ENCODE results near the gene HERC2.

The HERC2 gene

DNA sequence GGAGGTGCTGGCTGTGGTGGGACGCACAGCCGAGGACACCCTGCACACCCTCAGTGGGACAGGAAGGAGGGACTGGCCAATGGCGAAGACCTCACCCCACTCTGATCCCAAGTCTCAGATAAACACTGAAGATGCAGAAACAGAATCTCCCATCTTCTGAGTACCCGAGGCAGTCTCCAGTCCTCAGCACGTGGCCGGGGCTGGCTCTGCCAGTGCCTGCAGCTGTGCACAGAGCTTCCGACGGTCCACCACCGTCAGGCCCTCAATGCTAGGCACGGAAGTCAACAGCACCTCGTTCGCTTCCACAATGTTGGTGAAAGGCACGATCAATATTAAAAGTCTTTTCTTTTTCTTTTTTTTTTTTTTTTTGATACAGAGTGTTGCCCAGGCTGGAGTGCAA lies 206.1 kb downstream of the HERC2 start:
- Histone ChIP-seq H3K4me3 (ENCODE audit: low read depth in 1 of 2, low read length in 1 of 2) (no peak overlapping the region), H3K27me3 (no peaks in the 10 kb centered on the region), H3K36me3 (peaks cover 83% of the 10 kb centered on the region), H3K4me1 (ENCODE audit: control insufficient read depth in 1 of 2, insufficient read depth in 1 of 2, low read depth in 1 of 2, low read length in 1 of 2) (no peaks in the 10 kb centered on the region), H3K27ac (no peak overlapping the region), H3K9me3 (no peaks in the 10 kb centered on the region)
- TF ChIP-seq, protein P1, sequence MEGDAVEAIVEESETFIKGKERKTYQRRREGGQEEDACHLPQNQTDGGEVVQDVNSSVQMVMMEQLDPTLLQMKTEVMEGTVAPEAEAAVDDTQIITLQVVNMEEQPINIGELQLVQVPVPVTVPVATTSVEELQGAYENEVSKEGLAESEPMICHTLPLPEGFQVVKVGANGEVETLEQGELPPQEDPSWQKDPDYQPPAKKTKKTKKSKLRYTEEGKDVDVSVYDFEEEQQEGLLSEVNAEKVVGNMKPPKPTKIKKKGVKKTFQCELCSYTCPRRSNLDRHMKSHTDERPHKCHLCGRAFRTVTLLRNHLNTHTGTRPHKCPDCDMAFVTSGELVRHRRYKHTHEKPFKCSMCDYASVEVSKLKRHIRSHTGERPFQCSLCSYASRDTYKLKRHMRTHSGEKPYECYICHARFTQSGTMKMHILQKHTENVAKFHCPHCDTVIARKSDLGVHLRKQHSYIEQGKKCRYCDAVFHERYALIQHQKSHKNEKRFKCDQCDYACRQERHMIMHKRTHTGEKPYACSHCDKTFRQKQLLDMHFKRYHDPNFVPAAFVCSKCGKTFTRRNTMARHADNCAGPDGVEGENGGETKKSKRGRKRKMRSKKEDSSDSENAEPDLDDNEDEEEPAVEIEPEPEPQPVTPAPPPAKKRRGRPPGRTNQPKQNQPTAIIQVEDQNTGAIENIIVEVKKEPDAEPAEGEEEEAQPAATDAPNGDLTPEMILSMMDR (IDR thresholded peaks at IDR 0.05): no peak

DNA sequence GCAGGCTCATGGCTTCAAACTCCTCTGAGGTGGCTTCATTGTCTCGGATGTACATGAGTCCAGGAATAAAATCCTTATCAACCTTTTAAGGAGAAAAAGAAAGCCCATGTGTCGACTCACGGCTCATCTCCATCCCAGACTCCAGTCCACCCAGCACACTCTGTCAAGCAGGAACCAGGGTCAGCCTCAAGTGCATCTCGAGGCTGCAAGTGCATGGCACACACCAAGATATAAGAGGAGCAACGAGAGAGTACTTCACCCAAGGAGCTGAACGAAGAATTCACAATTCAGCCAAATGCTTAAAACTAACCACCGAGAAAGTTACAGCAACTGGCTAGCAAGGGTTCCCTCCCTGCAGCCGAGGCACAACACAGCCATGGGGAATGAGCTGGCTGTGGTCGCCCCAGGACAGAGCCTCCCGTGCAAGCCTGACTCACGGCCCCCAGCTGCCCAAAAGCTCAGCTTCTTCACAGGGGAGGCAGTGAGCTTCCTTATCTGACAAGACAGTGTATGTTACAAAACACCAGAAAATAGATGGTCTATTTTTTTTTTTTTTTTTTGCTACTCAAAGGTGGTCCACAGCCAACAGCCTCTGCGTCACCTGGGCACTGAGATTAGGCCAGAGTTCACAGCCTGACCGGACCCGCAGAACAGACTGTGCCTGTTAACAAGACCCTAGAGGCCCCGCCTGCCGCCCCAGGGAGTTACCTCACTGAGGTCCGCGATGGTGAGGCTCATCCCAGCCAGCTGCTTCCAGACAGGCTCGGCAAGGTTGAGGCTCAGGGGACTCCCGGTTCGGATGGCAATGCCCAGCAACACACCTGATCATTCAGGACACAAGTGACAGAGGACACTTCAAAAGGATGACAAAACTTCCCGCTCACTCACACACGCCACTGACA lies 207.0 kb downstream of the HERC2 start:
- TF ChIP-seq, protein P1 (IDR thresholded peaks at IDR 0.05): no peak
- Histone ChIP-seq H3K9me3 (no peaks in the 10 kb centered on the region), H3K4me1 (ENCODE audit: control insufficient read depth in 1 of 2, insufficient read depth in 1 of 2, low read depth in 1 of 2, low read length in 1 of 2) (no peaks in the 10 kb centered on the region), H3K36me3 (peaks cover 74% of the 10 kb centered on the region), H3K4me3 (ENCODE audit: low read depth in 1 of 2, low read length in 1 of 2) (no peak overlapping the region), H3K27me3 (peaks cover 3% of the 10 kb centered on the region), H3K27ac (no peak overlapping the region)

DNA sequence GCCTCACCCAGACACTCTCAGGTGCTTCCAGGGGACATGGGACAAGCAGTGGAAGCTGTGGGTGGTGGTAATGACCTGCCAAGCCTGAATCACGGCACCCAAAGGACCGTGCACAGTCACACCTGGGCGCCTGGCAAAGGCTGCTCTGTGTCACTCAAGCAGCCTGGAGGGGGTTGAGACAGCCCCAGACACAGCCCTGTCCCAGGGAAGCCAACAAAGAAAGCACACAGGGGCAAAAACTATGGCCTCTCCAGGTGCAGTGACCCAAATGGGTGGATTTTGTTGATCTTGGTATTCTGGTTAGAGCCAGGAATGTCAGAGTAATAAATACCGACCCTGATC lies 207.9 kb downstream of the HERC2 start:
- TF ChIP-seq, protein P1 (IDR thresholded peaks at IDR 0.05): no peak
- peaks cover 69% of the 10 kb centered on the region for H3K36me3 ChIP-seq
- H3K27ac ChIP-seq: no peak overlapping the region
- no peak overlapping the region for H3K4me3 ChIP-seq (ENCODE audit: low read depth in 1 of 2, low read length in 1 of 2)
- peaks cover 12% of the 10 kb centered on the region for H3K27me3 ChIP-seq
- no peaks in the 10 kb centered on the region for H3K9me3 ChIP-seq
- no peaks in the 10 kb centered on the region for H3K4me1 ChIP-seq (ENCODE audit: control insufficient read depth in 1 of 2, insufficient read depth in 1 of 2, low read depth in 1 of 2, low read length in 1 of 2)

DNA sequence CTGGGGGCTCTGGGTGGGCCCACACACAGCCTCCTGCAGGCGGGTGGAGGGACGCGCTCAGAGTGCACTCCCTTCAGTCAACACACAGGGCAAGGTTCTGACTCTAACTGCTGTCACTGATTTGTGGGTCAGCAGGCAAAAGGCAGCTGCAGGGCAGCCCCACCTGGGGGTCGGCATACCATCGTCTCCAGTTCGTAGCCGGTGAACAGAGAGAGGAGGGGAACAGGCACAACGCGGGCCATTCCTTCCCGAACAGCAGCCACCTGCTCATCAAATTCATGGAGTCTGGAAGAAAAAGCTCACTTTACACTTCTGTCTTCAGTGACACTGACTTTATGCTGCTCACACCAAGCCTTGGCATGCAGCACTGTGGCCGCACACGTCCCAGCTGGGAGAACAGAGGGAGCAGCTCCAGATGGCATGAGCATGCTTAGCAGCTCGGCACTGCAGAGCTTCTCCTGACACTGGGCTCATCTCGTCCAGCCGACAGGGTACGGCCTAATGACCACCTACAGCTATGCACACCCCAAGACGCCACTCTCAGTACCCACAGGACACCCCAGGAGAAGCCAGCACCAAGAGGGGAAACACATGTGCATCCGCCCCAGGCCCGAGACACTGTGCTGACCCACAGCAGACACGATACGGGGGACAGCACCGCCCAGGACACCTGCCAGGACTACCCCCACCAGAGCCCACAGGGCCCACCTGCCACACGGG lies 208.4 kb downstream of the HERC2 start:
- H3K9me3 ChIP-seq: no peaks in the 10 kb centered on the region
- TF ChIP-seq, protein P1 (IDR thresholded peaks at IDR 0.05): no peak
- H3K36me3 ChIP-seq: peaks cover 68% of the 10 kb centered on the region
- H3K27me3 ChIP-seq: peaks cover 17% of the 10 kb centered on the region
- H3K27ac ChIP-seq: no peak overlapping the region
- H3K4me1 ChIP-seq (ENCODE audit: control insufficient read depth in 1 of 2, insufficient read depth in 1 of 2, low read depth in 1 of 2, low read length in 1 of 2): no peaks in the 10 kb centered on the region
- no peak overlapping the region for H3K4me3 ChIP-seq (ENCODE audit: low read depth in 1 of 2, low read length in 1 of 2)

DNA sequence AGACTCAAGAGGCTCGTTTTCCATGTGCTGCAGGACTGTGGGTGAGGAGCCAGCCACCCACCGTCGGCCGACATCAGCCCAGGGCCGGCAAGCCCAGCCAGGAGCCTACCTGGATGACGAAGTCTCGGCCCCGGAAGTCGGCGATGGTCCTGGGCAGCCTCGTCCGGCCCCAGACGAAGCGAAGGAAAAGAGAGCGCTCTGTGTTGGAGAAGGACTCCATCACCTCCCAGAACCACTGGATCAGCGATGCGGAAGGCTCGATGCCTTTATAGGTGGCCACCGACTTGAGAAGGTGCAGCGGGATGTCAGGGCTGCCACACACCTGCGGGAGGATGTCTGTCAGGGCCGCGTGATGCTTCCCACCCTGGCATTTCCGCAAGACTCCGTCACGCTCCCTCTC lies 209.0 kb downstream of the HERC2 start:
- Histone ChIP-seq H3K4me3 (ENCODE audit: low read depth in 1 of 2, low read length in 1 of 2) (no peak overlapping the region), H3K27me3 (peaks cover 23% of the 10 kb centered on the region), H3K4me1 (ENCODE audit: control insufficient read depth in 1 of 2, insufficient read depth in 1 of 2, low read depth in 1 of 2, low read length in 1 of 2) (no peaks in the 10 kb centered on the region), H3K27ac (no peak overlapping the region), H3K9me3 (no peaks in the 10 kb centered on the region), H3K36me3 (peaks cover 62% of the 10 kb centered on the region)
- TF ChIP-seq, protein P1 (IDR thresholded peaks at IDR 0.05): no peak

Data from neutrophil (primary cell).